Uterus (tissue), 4 donors: ENCODE results near the gene PRRC2B. TPM values are rescaled to one million over a fixed set of nuclear protein-coding genes. Genes with fewer than 3 reads are reported as not detected.
"Not testable (repeated sequence)": the region's sequence is repeated elsewhere in the genome, so short reads cannot be mapped to it uniquely, and the experiment has no call there.

Experiments used
- DNase-seq, 2 donors: peaks; one replicate each; pipeline ENCODE4 v3.0.0-alpha.2; 2019 to 2020
- H3K27ac ChIP-seq, 2 donors: fragments of 200-600 bp; sonication (generic); 1 replicate in 1 of 2; 2 replicates in 1 of 2; pipeline ENCODE4 v1.5.1; 2016 to 2018
- H3K27me3 ChIP-seq, 2 donors: fragments of 200-600 bp; sonication (generic); one replicate each; pipeline ENCODE4 v1.5.1; 2018 to 2019; ENCODE audit warnings: control low read depth in 1 of 2
- H3K36me3 ChIP-seq, 2 donors: fragments of 200-600 bp; sonication (generic); one replicate each; pipeline ENCODE4 v1.5.1; 2019; ENCODE audit warnings: control low read depth in 1 of 2
- H3K4me1 ChIP-seq, 2 donors: fragments of 200-600 bp; sonication (generic); one replicate each; pipeline ENCODE4 v1.5.1; 2018 to 2019; ENCODE audit warnings: control low read depth in 1 of 2
- H3K4me3 ChIP-seq, 2 donors: fragments of 200-600 bp; sonication (generic); 1 replicate in 1 of 2; 2 replicates in 1 of 2; pipeline ENCODE4 v1.5.1; 2018 to 2019; ENCODE audit warnings: mild to moderate bottlenecking in 1 of 2
- H3K9me3 ChIP-seq, 2 donors: fragments of 200-600 bp; sonication (generic); one replicate each; pipeline ENCODE4 v1.5.1; 2019; ENCODE audit warnings: control low read depth in 1 of 2
- POLR2A ChIP-seq, 2 donors: fragments of 450-650 bp; IDR thresholded peaks; one replicate each; pipeline ENCODE4 v1.6.1; 2016; ENCODE audit warnings: antibody characterized with exemption in 2 of 2, mild to moderate bottlenecking in 1 of 2, moderate library complexity in 1 of 2
- intact Hi-C: fragments of 100-400 bp; cut with DNase I; formaldehyde crosslinking; loops from one replicate; pipeline ENCODE4 v1.15.1; 2023; ENCODE audit warnings: low total_unique reads
- total RNA-seq, 4 donors: library from RNA; depleted of rRNA in 3 of 4; stranded (reverse); fragments of >200 nt in 3 of 4; gene quantifications; one replicate each; pipeline versions ENCODE4 v1.1.0 to v1.2.4, GENCODE V29; 2014 to 2023
- TF ChIP-seq, protein P1 (sequence below), 4 experiments: fragments of 200-600 bp in 2 of 4; fragments of 450-650 bp in 2 of 4; sonication (generic) in 2 of 4; IDR thresholded peaks; one replicate each; pipeline ENCODE4 v1.5.1; 2016 to 2019; ENCODE audit warnings: antibody characterized with exemption in 4 of 4, mild to moderate bottlenecking in 2 of 4, moderate library complexity in 1 of 4
- donor health status: DM: yes; HTN: yes; CAD: no.

Gene PRRC2B
- 100 to 1,000 TPM in 3 of 4 donors, 10 to 100 TPM in 1; 81.5 to 297 (median 133) TPM for total RNA-seq

DNA sequence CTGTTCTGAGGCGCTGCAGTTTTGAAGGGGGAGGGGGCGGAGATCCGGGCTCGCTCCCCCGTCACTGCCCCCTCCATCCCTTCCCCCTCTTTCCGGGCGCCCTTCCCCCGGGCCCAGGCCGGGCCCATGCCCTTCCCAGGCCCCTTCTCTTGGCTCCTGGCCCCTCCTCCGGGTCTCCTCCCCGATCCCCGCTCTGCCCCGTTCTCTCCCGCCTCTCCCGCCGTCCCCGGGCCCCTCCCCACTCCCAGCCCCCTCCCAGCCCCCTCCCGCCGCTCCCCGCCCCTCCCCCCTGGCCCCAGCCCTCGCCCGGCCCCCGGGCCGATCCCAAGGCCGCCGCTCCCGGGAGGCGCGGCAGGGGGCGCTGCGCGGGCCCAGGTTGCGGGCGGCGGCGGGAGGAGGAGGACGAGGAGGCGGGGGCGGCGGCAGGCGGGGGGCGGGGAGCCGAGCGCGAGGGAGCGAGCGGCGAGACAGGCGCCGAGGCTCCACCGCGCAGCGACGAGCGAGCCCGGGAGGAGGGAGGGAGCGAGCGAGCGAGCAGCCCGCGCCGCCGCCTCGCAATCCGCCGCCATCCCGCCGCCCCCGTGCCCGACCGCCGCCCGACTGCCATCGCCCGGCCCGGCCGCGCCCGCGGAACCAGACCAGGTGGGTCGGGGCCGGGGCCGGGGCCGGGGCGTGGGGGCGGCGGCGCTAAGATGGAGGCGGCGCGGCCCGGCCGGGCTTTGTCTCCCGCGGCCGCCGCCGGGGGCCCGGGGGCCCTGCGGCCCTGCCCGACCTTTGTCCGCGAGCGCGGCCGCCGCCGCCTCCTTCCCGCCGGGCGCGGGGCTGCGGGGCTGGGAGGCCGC is at the start of gene PRRC2B:
Gene PRRC2B, plus strand, starts transcription at position 465 of the 842 bp plus-strand sequence. CDS start 36,059 bp downstream, outside the sequence.
- H3K36me3 ChIP-seq, result no peaks in the 10 kb centered on the region
- no peaks in the 10 kb centered on the region for H3K27me3 ChIP-seq
- peak within 1 kb of the TSS; percentile 97 to 99 for H3K27ac ChIP-seq
- H3K4me1 ChIP-seq, result peaks cover 11 to 15% of the 10 kb centered on the region in 2 donors
- intact Hi-C loops, result loop anchor here (2.0 kb wide), 1 partner anchor 31 kb away; no protein-coding TSS in a partner anchor
- H3K4me3 ChIP-seq, result peak within 1 kb of the TSS; percentile 46 to 98
- H3K9me3 ChIP-seq, result no peaks in the 10 kb centered on the region
- peak; percentile 82 to 87 for DNase-seq
- peak; percentile 41 to 75 for TF ChIP-seq POLR2A (IDR thresholded peaks at IDR 0.05)
- TF ChIP-seq, protein P1, sequence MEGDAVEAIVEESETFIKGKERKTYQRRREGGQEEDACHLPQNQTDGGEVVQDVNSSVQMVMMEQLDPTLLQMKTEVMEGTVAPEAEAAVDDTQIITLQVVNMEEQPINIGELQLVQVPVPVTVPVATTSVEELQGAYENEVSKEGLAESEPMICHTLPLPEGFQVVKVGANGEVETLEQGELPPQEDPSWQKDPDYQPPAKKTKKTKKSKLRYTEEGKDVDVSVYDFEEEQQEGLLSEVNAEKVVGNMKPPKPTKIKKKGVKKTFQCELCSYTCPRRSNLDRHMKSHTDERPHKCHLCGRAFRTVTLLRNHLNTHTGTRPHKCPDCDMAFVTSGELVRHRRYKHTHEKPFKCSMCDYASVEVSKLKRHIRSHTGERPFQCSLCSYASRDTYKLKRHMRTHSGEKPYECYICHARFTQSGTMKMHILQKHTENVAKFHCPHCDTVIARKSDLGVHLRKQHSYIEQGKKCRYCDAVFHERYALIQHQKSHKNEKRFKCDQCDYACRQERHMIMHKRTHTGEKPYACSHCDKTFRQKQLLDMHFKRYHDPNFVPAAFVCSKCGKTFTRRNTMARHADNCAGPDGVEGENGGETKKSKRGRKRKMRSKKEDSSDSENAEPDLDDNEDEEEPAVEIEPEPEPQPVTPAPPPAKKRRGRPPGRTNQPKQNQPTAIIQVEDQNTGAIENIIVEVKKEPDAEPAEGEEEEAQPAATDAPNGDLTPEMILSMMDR (IDR thresholded peaks at IDR 0.05), result peak; percentile 23 to 96 (median 66)

DNA sequence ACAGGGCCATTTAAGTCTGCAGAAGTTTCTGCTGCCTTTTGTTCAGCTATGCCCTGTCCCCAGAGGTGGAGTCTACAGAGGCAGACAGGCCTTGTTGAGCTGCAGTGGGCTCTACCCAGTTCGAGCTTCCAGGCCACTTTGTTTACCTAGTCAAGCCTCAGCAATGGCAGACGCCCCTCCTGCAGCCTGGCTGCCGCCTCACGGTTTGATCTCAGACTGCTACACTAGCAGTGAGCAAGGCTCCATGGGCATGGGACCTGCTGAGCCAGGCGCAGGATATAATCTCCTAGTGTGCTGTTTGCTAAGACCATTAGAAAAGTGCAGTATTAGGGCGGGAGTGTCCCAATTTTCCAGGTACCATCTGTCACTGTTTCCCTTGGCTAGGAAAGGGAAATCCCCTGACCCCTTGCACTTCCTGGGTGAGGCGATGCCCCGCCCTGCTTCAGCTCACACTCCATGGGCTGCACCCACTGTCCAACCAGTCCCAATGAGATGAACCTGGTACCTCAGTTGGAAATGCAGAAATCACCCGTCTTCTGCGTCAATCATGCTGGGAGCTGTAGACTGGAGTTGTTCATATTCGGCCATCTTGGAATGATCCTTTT is 48.9 kb upstream of the PRRC2B start:
- H3K9me3 ChIP-seq, H3K4me1 ChIP-seq, DNase-seq, H3K27me3 ChIP-seq, H3K36me3 ChIP-seq, H3K27ac ChIP-seq, intact Hi-C loops, H3K4me3 ChIP-seq: not testable (repeated sequence)

GRCh38 chr9:131346559-131346958 is 47.3 kb upstream of the PRRC2B start:
- Histone ChIP-seq H3K27me3 (no peaks in the 10 kb centered on the region), H3K4me3 (no peak overlapping the region), H3K4me1 (no peaks in the 10 kb centered on the region), H3K36me3 (no peaks in the 10 kb centered on the region), H3K27ac (no peak overlapping the region), H3K9me3 (no peaks in the 10 kb centered on the region)
- TF ChIP-seq POLR2A (IDR thresholded peaks at IDR 0.05), result no peak
- TF ChIP-seq, protein P1 (IDR thresholded peaks at IDR 0.05), result no peak
- DNase-seq, result no peak
- intact Hi-C loops, result no loop called here

GRCh38 chr9:131347376-131348020 is 46.4 kb upstream of the PRRC2B start:
- no peak for DNase-seq
- intact Hi-C loops, result no loop called here

More at GRCh38 chr9:131347376-131348020, 46.4 kb upstream of the PRRC2B start:
- no peaks in the 10 kb centered on the region for H3K27me3 ChIP-seq
- no peak overlapping the region for H3K27ac ChIP-seq
- H3K36me3 ChIP-seq, result no peaks in the 10 kb centered on the region
- H3K4me3 ChIP-seq, result no peak overlapping the region
- H3K9me3 ChIP-seq, result no peaks in the 10 kb centered on the region
- TF ChIP-seq POLR2A (IDR thresholded peaks at IDR 0.05), result no peak
- TF ChIP-seq, protein P1 (IDR thresholded peaks at IDR 0.05), result no peak
- H3K4me1 ChIP-seq, result no peaks in the 10 kb centered on the region
